Immature natural killer cell (primary cell): ENCODE results near the gene USB1. TPM values are rescaled to one million over a fixed set of nuclear protein-coding genes. Genes with fewer than 3 reads are reported as not detected.

ENCODE experiments used
- DNase-seq, 3 donors: peaks; one replicate each; pipeline ENCODE4 v3.0.0; 2022; ENCODE audit warnings: mixed read lengths in 1 of 3
- H3K27ac Mint-ChIP-seq, 6 donors: one replicate each; pipeline ENCODE4 v1.8.0; 2020; ENCODE audit warnings: mixed read lengths in 6 of 6, mild to moderate bottlenecking in 5 of 6, inconsistent platforms in 4 of 6, moderate library complexity in 3 of 6
- H3K27me3 Mint-ChIP-seq, 3 donors: one replicate each; pipeline ENCODE4 v1.8.0; 2020 to 2021; ENCODE audit warnings: low read depth in 3 of 3, mild to moderate bottlenecking in 3 of 3, mixed read lengths in 3 of 3, moderate library complexity in 3 of 3, inconsistent platforms in 1 of 3
- H3K36me3 Mint-ChIP-seq, 3 donors: one replicate each; pipeline ENCODE4 v1.8.0; 2020; ENCODE audit warnings: mixed read lengths in 3 of 3, inconsistent platforms in 2 of 3, mild to moderate bottlenecking in 2 of 3
- H3K4me1 Mint-ChIP-seq, 2 donors: one replicate each; pipeline ENCODE4 v1.8.0; 2020; ENCODE audit warnings: inconsistent platforms in 2 of 2, mild to moderate bottlenecking in 2 of 2, mixed read lengths in 2 of 2, moderate library complexity in 1 of 2
- H3K4me3 Mint-ChIP-seq, 5 donors: one replicate each; pipeline ENCODE4 v1.8.0; 2020; ENCODE audit warnings: mild to moderate bottlenecking in 5 of 5, mixed read lengths in 5 of 5, inconsistent platforms in 3 of 5, moderate library complexity in 3 of 5
- H3K9me3 Mint-ChIP-seq, 6 donors: one replicate each; pipeline ENCODE4 v1.8.0; 2020; ENCODE audit warnings: mild to moderate bottlenecking in 6 of 6, mixed read lengths in 6 of 6, inconsistent platforms in 4 of 6, moderate library complexity in 3 of 6
- polyA plus RNA-seq, 3 donors: library from polyadenylated mRNA; unstranded; fragments of 300-500 nt; fragmentation: Illumina TruSeq; gene quantifications; one replicate each; pipeline ENCODE4 v1.2.3, GENCODE V29; 2021

Gene USB1
- polyA plus RNA-seq, 3 donors from 2014 or later, result 43.3 to 104 (median 88.7) TPM

DNA sequence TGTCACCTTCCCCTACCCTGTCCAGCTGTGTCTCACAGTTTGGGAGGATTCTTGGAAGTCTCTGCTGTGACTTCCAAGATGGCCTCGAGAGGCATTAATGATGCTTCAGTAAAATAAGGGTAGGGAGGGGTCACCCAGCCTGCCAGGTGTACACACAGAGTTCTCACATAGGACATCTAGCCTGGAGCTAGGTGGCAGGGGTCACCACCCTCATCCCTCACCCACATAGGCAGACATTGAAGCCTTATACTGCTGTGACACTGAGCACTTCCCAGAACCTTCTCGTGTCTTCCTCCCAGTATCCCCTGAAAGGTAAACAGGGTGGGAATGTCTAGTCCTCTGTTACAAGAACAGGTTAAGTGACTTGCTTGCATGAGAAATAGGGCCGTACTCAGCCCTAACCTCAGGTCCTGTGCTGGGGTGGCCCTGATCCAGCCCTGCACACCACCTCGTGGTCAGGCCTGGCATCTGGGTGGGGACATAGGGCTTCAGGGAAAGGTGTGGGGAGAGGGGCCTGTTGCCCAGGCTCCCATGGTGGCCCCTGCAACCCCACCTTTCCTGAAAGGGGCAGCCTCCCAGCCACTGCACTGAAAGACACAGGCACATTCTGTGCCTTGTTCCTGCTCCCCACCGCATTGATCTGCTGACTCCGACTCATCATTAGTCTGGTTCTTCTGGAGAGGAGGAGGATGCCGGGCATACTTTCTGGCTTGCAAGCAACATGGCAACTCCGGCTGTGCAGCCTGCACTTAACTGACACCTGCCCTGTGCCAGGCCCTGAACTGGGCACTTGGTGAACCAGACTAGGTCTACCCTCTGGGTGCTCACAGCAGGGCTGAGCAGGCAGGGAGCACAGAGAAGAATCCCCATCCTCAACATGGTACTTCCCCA lies 20.7 kb downstream of the USB1 start:
- Mint-ChIP-seq H3K4me1 (peaks cover 16 to 22% of the 10 kb centered on the region in 2 donors), H3K9me3 (no peaks in the 10 kb centered on the region), H3K27me3 (peaks cover 0 to 8% (median 6%) of the 10 kb centered on the region in 3 donors), H3K27ac (no peak overlapping the region), H3K4me3 (peak overlapping the region in 1 of 5 donors; percentile 11), H3K36me3 (peaks cover 0 to 9% (median 7%) of the 10 kb centered on the region in 3 donors)
- DNase-seq, result no peak

DNA sequence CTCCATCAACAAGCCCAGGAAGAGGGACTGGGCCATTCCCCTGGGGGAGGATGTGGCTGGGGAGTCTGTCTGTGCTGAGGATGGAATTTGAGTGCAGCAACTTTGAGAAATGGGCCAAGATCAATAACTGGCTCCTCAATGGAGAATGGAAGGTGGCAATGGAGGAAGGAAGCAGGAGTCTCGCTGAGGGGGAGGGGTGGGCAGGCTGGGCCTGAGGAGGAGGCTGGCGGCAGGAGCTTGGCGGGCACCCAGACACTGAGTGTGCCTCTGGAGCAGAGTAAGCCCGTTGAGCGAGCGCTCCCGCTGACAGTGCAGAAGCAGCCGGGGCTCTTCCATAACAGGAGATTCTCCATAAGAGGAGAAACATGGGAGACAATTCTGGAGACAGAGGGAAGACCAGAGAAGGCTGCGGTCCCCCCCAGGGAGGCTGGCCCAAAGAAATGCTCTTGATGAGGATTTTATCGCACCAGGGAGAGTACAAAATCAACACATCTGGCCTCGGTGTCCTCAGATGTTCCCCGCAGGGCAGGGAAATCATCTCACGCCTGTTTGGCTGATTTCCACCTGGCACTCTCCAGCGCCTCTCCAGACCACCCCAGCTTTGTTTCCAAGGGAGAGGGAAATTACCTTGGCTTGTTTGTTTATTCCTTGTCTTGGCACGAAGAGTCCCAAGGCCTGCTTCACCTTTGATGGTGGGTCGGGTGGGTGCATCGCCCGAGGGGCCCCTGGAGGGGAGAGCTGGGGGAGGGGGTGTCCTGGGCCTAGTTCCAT lies 21.6 kb downstream of the USB1 start:
- no peak for DNase-seq
- H3K27me3 Mint-ChIP-seq, result peaks cover 0 to 8% (median 6%) of the 10 kb centered on the region in 3 donors
- peaks cover 0 to 9% (median 7%) of the 10 kb centered on the region in 3 donors for H3K36me3 Mint-ChIP-seq
- no peaks in the 10 kb centered on the region for H3K9me3 Mint-ChIP-seq
- H3K4me3 Mint-ChIP-seq, result peak overlapping the region in 3 of 5 donors; percentile 11 to 61 (median 45)
- peaks cover 16 to 22% of the 10 kb centered on the region in 2 donors for H3K4me1 Mint-ChIP-seq
- H3K27ac Mint-ChIP-seq, result peak overlapping the region in 2 of 6 donors; percentile 20 to 30

DNA sequence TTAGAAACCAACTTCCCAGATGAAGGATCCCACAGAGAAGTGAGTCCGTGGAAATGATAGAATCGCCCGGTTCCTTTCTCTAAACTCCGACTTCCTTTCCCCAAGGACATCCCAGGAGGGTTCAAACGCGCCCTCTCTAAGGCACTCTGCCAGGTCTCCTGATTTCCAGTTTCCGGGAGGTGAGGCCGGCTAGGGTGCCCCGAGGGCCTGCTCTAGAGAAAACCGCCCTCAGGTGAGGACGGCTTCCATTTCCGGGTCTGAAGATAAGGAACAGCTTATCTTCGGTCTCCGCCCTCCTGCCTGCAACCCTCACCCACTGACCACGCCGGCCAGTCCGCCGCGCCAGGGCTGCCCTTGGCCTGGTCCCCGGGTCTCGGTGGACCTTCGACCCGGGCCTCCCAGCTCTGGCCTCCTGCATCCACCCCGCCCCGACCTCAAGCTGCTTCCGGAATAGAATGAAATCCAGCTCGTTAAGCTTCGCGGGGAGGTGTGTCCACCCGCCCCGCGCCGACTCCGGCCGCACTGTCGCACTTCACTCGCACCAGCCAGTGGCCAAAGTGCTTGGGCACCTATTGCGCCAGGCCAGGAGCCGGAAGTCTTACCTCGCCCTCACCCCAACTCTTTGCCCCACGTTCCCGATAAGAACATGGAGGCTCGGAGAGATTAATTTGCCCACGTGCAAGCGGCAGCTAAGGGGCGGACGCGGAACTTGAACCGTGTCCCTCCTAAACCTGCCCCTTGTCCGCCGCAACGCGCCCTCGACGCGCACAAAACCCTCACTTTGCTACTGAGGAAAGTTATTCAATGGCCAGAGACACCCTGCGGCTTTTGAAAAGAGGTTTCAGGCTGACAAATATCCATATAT lies 23.5 kb downstream of the USB1 start:
- peak overlapping the region; percentile 89 to 92 (median 91) for H3K4me3 Mint-ChIP-seq
- no peaks in the 10 kb centered on the region for H3K9me3 Mint-ChIP-seq
- peaks cover 16 to 20% of the 10 kb centered on the region in 2 donors for H3K4me1 Mint-ChIP-seq
- DNase-seq, result peak in 1 of 3 donors; percentile 26
- H3K27me3 Mint-ChIP-seq, result peaks cover 0 to 13% (median 6%) of the 10 kb centered on the region in 3 donors
- H3K36me3 Mint-ChIP-seq, result peaks cover 0 to 4% (median 0%) of the 10 kb centered on the region in 3 donors
- peak overlapping the region in 3 of 6 donors; percentile 67 to 72 (median 70) for H3K27ac Mint-ChIP-seq

DNA sequence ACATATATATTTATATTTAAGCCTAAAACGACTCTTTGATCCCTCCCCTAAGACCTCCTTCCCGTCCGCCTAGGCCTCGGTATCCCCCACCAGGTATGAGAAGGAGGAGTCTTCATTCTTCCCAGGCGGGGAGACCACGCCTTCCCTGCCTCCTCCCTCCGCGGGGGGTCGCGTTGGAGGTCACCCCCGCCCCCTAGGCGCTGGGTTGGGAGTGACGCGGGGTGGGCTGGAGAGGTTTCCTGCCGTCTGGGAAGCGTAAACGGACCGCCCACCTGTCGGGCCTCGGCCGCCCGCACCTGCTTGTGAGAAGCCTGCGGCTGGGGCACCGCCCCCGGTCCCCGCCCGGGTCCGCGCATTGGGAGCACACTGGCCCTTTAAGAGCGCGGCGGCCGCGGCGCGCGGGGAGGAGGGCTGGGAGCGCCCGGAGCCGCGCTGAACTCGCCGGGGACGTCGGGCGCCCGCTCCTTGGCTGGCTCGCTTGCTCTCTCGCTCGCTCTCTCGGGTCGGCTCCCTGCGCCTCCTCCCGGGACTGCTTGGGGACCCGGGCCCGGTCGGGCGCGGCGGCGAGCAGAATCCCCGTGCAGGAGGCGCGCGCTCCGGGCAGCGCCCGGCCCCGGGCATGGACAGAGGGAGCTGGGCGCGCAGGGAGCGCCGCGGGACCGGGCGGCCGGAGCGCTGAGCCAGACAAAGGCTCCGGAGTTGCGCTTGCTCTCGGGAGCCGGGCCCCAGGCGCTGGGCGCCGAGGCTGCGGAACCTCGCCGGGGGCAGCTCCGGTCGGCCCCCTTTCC lies 24.3 kb downstream of the USB1 start, which contains the start of gene MMP15:
TSS of gene MMP15 (plus strand) at position 404 of the 788 bp plus-strand sequence. CDS start 597 bp downstream, outside the sequence.
- Mint-ChIP-seq H3K36me3 (peaks cover 0 to 3% (median 0%) of the 10 kb centered on the region in 3 donors), H3K9me3 (no peaks in the 10 kb centered on the region), H3K4me3 (peak within 1 kb of the TSS; percentile 89 to 92 (median 91)), H3K27me3 (peaks cover 0 to 13% (median 8%) of the 10 kb centered on the region in 3 donors), H3K4me1 (peaks cover 13 to 17% of the 10 kb centered on the region in 2 donors), H3K27ac (peak within 1 kb of the TSS in 3 of 6 donors; percentile 67 to 72 (median 70))
- peak in 2 of 3 donors; percentile 28 to 35 for DNase-seq

DNA sequence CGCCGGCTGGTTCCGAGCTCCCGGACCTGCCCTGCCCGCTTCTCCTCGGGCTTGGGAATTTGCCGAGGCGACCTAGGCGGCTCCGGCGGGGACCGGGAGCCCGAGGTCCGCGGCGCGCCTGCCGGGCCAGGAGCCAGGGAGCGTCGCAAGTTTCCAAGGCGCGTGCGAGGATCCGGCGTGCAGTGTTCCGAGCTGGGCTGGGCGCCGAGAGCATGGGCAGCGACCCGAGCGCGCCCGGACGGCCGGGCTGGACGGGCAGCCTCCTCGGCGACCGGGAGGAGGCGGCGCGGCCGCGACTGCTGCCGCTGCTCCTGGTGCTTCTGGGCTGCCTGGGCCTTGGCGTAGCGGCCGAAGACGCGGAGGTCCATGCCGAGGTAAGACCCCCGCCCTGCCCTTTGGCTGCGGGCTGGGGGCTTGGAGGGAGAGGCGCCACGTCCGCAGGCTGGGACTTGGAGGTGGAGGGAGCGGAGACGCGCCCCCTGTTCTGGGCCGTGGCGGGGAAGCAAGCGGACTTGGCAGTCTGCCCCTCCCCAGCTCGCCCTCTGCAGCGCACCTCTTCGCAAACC lies 25.0 kb downstream of the USB1 start:
- DNase-seq, result peak in 1 of 3 donors; percentile 6
- Mint-ChIP-seq H3K4me3 (peak overlapping the region; percentile 47 to 67 (median 58)), H3K27ac (no peak overlapping the region), H3K36me3 (no peaks in the 10 kb centered on the region), H3K9me3 (no peaks in the 10 kb centered on the region), H3K4me1 (peaks cover 9 to 15% of the 10 kb centered on the region in 2 donors), H3K27me3 (peaks cover 0 to 12% (median 8%) of the 10 kb centered on the region in 3 donors)

DNA sequence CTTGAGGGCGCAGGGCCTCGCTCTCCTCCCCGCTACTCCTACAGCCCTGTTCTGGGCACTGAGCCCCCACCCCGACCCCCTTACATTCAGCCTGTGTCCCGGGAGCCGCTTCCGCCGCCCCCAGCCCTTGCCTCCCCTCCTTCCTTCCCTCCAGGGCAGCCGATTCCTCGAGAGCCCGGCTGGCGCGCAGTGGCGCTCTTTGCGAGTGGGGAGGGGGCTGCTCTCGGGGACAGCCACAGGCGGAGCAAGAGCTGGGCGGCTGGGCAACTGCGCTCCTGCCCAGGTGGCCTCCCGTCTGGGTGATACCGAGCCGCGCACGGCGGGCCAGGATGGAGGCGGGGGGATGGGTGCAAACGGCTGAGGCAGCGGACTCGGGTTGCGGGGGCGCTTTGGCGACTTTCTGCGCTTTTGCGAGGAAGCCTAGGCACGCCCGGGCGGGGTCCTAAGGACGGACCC lies 25.5 kb downstream of the USB1 start:
- H3K4me3 Mint-ChIP-seq, result peak overlapping the region; percentile 47 to 67 (median 58)
- no peaks in the 10 kb centered on the region for H3K9me3 Mint-ChIP-seq
- peaks cover 0 to 12% (median 8%) of the 10 kb centered on the region in 3 donors for H3K27me3 Mint-ChIP-seq
- no peak for DNase-seq
- H3K36me3 Mint-ChIP-seq, result no peaks in the 10 kb centered on the region
- peaks cover 9 to 15% of the 10 kb centered on the region in 2 donors for H3K4me1 Mint-ChIP-seq
- H3K27ac Mint-ChIP-seq, result no peak overlapping the region

DNA sequence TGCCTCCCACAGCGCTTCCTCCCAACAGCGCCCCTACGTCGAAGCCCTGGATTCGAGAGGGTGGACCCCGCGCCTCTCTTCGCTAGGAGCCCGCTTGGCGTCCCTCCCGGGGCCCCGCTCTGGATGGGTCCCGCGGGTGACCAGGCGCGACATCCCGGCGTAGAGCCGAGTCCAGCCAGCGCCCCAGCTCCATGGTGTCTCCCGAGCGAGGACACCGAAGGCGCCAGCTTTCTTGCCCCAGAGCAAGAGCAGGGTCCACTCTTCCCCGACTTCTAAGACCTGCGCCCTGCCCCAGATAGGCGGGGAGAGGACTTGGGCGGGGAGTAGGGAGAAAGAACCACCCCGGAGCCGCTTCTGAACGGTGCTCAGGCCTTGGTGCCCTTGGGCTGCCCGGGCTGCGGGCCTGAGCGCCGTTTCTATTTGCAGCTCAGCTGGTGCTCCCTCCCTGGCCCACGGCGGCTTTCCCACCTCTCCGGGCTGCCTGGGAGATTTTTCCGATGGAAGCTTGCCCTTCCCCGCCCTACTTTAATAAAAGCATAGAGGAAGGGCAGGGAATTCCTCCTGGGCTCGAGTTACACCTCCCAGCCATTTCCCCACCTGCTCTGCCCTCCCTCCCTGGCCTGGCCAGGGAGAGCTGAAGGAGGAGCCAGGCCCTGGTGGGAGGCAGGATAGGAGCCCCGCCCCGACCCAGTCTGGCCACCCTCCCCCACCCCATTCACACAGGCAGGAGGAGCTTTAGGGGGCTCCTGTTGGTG lies 26.1 kb downstream of the USB1 start:
- Mint-ChIP-seq H3K4me1 (peaks cover 9 to 15% of the 10 kb centered on the region in 2 donors), H3K9me3 (no peaks in the 10 kb centered on the region), H3K27ac (no peak overlapping the region), H3K4me3 (peak overlapping the region in 1 of 5 donors; percentile 67), H3K36me3 (no peaks in the 10 kb centered on the region), H3K27me3 (peaks cover 0 to 12% (median 8%) of the 10 kb centered on the region in 3 donors)
- no peak for DNase-seq

DNA sequence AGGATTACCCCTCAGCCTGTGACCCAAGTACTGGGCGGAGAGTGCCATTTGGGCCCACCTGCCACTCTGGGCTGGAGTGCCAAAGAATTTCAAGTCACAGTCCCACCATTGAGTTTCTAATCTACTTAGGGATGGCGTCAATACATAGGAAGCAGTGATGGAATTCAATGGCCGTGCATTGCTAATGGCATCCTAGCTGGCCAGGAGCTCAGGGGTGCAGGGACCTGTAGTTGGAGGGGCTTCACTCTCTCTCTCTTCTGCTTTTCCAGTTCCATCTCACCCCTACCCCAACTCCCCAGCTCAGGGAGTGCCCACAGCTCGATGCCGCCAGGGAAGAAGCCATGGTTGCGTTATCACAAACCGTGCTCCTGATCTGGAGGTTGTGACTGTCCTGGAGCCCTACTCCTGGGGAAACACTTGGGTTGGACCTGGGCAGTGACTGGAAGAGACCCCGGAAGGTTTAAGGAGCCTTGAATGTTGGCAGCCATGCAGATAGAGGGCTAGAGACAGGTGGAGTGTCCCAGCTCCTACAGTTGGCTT lies 26.8 kb downstream of the USB1 start:
- Mint-ChIP-seq H3K4me3 (peak overlapping the region in 3 of 5 donors; percentile 51 to 61 (median 53)), H3K4me1 (peaks cover 9 to 15% of the 10 kb centered on the region in 2 donors), H3K36me3 (no peaks in the 10 kb centered on the region), H3K27me3 (peaks cover 0 to 12% (median 8%) of the 10 kb centered on the region in 3 donors), H3K9me3 (no peaks in the 10 kb centered on the region), H3K27ac (no peak overlapping the region)
- no peak for DNase-seq

DNA sequence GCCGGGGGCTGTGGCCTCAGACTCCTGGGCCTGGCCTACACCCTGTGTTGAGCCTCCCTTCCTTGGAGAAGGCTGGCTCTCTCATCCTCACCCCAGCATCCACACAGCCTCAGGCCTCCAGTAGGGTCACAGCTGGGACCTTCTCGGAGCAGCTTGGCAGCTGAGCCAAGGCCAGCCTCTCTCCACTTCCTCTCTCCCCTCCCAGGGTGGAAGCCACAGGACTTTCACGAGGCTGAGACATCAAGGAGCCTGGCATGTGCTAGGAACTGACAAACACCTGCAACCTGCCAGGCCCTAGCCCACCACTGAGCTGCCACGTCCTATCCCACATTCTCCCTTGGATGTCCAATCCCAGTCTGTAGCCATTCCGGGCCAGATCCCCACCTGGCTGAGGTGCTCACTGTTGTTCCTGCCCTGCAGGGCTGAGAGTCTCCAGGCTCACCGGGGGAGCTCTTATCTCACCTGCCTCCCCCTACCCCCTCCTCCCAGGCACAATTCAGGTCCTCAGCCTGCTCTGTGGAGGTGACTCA lies 27.4 kb downstream of the USB1 start:
- peaks cover 0 to 10% (median 8%) of the 10 kb centered on the region in 3 donors for H3K27me3 Mint-ChIP-seq
- H3K4me1 Mint-ChIP-seq, result peaks cover 9 to 11% of the 10 kb centered on the region in 2 donors
- no peaks in the 10 kb centered on the region for H3K36me3 Mint-ChIP-seq
- DNase-seq, result no peak
- H3K9me3 Mint-ChIP-seq, result no peaks in the 10 kb centered on the region
- H3K4me3 Mint-ChIP-seq, result no peak overlapping the region
- H3K27ac Mint-ChIP-seq, result no peak overlapping the region

DNA sequence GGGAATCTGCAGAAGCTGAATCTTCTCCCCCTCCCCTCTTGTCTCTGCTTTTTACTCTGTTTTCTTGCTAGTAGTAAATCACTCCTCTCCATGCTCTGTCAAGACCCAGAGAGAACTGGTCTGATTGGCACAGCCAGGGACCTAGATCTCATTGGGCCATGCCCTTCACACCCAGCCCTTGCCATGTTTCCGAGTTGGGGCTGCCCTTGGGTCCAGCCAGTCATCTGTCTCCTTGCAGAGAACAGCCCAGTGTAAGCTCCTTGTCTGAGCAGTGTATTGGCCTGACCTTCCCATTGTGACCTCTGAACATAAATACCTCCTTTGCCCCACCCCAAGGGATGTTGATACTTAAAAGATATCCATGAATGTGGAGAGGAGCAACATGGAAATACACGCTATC lies 28.2 kb downstream of the USB1 start:
- H3K27ac Mint-ChIP-seq, result no peak overlapping the region
- DNase-seq, result no peak
- H3K4me3 Mint-ChIP-seq, result no peak overlapping the region
- H3K36me3 Mint-ChIP-seq, result no peaks in the 10 kb centered on the region
- H3K27me3 Mint-ChIP-seq, result peaks cover 0 to 10% (median 8%) of the 10 kb centered on the region in 3 donors
- H3K4me1 Mint-ChIP-seq, result peaks cover 8 to 9% of the 10 kb centered on the region in 2 donors
- H3K9me3 Mint-ChIP-seq, result no peaks in the 10 kb centered on the region
